Effector CD4-positive, alpha-beta T cell (primary cell): ENCODE results near the gene MAFG.
"Not testable (repeated sequence)": the region's sequence is repeated elsewhere in the genome, so short reads cannot be mapped to it uniquely, and the experiment has no call there.

Source experiments
- DNase-seq: peaks from one replicate; pipeline ENCODE4 v3.0.0-alpha.2; 2020

Gene MAFG

DNA sequence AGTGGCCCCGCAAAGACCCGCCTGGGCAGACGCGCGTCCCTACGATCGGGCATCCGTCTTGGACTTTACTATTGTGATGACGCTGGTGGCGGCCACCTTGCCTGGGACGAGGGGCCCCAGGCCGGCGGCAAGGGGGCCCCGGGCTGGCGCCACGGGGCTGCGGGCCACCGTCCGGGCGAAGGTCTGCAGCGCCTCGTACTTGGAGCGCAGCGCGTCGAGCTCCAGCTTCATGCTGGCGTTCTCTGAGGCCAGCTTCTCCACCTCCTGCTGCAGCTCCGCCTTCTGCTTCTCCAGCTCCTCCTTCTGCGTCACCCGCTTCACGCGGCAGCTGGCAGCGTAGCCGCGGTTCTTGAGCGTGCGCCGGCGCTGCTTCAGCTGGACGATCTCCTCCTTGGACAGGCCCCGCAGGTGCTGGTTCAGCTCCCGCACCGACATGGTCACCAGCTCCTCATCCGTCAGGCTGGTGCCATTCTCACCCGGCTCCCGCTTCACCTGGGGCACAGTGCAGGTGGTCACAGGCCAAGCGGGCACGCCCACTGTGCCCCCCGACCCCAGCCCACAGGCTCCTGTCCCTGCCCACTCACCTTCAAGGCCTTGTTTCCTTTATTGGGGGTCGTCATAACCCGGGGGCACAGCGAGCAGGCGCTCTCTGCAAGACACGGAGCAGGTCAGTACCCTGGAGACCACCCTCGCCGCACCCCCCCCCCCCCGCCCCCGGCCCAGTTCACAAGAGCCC, 4.8 kb downstream of the MAFG start:
- no peak for DNase-seq

DNA sequence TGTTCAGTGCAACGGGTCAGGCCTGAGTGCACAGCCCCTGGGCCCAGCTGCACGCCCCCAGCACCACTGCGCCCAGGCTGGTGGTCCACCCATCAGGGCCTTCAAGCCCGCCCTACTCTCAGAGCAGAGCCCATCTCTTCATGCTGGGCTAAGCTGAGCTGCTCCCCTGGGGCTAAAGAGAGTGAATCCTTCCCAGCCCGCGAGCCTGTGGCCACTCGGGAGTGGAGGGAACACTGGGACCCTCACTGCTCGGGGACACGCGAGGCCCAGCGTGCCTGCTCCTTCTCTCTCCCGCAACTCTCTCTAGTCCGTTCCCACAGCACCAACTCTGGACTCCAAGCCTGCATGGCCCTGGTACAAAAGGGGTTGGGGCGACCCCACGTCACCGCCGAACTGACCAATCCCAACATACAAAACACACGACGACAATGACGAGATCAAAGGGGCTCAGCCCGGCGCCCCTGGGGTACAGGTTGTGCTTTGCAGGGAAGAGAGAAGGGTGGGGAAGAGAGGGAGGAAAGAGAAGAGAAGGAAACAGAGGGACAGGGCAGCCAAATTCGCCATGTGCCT, 5.5 kb downstream of the MAFG start:
- no peak for DNase-seq

DNA sequence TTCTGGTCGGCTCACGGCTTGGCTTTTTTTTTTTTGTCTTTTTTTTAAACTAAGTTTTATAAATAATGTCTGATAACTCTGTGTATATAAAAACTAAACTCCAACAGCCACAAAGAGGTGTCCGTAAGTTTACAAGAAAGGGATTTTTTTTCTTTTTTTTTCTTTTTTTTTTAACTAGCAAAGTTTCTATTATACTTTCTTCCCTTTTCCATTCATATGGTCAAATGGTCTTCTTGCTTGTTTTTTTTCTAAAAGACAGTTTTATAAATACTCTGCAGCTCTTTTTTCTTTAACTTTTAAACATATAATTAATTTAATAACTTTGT, 6.0 kb downstream of the MAFG start:
- DNase-seq = no peak

DNA sequence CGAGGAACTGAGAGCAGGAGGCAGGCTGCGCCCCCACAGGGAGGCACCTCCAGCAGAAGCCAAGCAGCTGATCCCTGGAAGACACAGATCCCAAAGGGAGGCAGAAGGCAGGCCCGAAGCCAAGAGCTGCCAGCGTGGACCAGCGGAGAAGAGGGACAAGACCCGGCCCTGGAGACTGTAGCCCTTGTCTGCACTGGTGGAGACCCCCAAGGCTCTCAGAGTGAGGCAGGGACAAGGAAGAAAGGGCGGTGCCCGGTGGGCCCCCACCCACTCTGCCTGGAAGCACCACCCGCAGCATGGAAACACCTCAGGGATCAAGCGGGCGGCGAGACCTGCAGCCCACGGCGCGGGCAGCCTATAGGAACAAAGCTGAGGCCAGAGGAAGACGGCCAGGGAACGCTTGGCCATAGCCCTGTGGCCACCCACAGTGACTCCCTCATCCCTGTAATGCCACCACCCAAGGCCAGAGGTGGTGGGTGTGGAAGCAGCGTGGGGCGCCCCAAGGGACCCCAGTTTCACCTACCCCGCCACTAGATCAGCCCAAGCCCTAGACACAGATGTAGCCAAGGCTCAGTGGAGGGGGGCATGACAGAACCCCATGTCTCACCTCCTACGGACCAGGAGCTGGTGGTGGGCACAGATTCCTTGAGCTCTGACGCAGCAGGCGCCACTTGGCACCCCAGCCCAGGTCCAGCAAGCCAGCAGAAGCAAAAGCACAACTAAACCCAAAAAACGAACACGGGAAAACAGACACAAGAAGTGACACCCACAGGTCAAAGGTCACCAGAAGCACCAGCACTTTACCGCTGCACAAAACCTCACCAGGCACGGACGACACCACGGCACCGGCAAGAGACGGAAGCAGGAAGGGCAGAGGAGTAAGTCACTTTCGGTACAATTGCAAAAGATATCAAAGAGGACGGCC, 6.7 kb downstream of the MAFG start:
- no peak for DNase-seq

DNA sequence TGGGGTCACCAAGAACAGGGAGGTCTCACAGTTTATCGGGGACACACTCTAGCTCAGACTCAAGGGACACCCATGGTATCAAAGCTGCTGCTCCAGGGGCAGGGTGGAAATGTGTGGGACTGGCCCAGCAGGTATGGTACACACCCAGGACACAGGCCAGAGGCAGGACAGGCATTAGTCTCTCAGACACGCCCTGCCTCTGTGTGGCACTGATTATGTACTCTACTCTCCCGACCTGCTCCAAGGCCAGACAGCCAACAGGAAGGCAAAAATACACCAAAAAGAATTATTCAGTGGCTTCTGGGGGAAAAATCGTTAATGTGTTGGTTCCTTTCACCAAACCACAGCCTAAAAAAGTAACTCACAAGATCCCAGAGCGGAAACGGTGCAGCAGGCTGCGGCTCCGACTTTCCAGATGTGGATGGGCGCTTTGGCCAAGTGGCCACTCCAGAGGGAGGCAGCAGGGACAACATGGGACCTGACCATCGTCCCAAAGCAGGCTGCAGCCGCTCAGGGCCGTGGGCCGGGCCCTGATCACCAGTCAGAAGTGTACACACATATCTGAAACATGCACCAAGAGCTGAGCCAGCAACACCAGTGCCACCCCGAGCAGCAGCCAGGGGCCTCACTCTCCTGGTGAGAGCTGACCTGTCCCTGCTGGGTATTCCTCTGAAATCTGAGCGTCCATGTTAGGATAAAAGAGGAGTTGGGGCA, 8.5 kb downstream of the MAFG start:
- no peak for DNase-seq

DNA sequence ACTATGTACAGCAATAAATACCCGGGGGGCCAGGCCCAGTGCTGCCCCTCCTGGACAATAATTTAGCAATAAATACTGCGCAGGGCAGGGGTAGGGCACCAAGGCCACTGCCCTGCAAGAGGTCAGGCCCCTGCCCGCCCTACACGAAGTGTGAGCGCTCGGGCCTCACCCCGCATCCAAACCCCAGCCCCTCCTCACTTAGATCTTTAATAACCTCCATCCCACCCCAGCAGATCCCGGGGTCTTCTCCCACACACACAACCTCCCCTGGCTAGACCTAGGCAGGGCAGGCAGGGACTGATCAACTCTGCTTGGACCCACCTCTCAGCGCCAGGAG, 9.2 kb downstream of the MAFG start:
- not testable (repeated sequence) for DNase-seq

DNA sequence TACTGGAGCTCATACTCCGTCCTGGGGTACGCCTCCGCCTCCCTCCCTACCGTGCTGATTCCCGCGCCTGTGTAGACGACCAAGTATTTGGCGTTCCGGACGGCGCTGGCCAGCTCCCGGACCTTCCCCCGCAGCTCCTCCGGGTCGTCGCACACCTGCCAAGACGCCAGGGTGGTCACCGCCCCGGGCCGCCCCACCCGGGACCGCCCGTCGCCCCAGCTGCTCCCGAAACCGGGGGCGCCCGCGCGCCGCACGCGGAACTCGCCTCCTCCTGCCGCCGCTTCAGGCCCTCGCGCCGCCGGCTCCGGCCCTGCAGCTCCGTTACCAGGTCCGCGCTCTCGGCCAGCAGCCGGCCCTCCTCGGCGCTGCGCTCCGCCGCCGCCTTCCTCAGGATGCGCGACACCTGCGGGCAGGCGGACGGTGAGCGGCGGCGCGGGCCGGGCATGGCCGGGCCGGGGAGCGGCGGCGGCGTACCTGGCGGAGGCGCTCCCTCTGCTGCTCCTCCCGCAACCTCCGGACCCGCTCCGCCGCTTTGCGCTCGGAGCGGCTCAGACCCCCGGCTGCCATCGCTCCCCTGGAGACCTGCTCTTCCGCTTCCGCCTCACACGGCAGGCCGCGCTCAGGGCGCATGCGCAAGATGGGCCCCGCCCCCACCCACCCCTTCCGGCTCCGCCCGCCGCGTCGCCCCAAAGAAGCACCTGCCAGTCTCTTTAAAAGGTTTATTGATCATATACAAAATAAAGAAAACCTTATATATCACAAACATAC, 9.8 kb downstream of the MAFG start, which contains the start of gene SIRT7:
TSS of gene SIRT7 (minus strand) at position 612 of the 768 bp plus-strand sequence. CDS start at position 567, 45 bp downstream.
- peak; percentile 81 for DNase-seq

DNA sequence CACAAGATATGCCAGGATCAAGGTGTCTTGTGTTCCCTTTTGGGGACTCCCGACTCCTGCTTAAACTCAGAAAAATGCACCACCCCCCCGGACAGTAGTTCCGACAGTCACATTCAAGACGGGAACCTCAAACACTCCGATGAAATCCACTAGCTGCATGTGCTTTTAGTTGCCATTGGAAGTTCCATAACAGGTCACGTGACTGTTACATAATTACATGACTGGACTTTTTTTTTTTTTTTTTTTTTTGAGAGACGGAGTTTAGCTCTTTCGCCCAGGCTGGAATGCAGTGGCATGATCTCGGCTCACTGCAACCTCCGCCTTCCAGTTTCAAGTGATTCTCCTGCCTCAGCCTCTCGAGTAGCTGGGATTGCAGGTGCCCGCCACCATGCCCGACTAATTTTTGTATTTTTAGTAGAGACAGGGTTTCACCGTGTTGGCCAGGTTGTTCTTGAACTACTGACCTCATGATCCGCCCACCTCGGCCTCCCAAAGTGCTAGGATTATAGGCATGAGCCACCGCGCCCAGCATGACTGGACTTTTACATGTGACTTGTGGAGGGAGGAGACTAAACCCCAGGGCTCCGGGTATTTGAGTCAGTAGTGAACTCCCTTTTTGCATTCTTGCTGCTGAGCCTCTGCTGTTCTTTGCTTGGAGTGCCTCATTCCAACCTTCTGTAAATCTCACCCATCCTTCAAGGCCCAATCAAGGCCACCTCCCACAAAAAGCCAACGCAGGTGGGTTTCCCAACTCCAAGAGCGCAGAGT, 11.1 kb downstream of the MAFG start:
- DNase-seq = no peak

DNA sequence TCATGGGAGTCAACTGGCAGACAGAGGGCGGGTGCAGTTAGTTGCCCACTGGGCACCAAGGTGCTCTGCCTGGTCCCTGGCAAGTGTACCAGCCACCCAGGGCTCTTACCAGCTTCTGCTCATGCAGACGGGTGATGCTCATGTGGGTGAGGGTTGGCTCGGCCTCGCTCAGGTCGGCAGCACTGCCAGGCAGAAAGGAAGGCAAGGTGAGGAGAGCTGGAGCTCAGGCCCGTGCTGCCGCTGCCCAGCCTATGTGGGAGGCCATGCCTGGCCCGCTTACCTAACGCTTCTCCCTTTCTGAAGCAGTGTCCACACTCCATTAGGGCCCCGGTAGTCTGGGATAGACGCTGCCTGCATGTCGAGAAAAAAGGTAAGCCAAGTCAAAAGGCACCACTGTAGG, 12.2 kb downstream of the MAFG start:
- no peak for DNase-seq

DNA sequence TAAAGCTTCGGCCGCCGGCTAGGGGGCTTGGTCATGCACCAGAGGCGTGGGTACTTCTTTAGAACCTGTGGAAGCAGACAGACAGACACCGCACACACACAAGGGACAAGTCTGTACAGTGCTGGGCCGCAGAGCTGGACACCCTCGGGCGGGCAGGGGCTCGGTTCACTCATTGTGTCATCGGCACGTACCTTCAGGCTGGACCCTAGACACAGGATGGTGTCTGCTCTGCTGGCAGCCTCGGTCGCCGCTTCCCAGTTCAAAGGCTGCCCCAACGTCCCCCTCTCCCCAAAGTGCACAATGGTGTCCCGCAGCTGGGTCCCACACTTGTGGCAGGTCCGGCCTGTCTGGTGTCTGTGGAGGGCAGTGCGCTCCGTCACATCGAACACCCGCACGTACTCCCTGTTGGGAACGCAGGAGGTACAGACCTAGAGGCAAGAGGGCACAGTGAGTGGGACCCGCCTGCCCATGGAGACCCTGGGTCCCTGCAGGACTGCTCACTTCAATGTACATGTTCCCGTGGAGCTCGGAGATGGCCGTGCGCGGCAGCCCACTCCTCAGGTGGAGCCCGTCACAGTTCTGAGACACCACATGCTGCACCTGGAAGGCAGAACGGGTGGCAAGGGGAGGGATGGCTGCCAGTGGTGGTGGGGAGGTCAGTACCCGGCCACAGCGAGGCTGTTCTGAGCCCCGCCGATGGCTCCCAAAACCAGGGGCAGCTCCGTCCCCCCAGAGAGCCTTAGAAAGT, 13.3 kb downstream of the MAFG start:
- DNase-seq = no peak

DNA sequence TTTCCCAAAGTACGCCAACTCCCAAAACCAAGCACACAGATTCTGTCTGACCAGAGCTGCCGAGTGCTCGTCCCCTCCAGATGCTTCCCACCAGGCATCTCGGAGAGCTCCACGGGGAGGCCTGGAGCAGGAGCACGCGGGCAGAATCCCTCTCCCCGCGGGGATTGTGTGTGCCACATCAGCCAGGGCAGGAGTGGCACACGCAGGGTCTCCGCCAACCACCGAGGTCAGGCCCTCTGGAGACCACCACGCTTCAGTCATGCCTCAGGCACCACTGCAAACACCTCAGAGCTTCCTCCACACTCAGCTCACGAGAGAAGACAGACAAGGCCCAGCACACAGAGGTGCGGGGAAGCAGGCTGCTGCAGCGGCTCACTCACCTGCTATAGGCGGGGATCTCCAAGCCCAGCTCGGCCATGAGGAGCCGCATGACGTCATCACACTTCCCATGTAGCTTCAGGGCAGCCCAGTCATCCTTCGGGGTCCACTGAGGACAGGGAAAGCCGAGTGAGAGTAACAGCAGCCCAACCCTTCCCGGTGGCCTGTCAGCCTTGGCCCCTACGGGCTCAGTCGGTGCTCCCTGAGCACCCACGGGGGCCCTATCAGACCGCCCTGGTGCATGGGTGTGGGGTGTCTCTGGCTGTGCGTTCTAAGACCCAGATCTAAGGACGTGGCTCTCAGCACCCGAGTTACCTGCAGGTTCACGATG, 14.0 kb downstream of the MAFG start:
- DNase-seq = no peak

DNA sequence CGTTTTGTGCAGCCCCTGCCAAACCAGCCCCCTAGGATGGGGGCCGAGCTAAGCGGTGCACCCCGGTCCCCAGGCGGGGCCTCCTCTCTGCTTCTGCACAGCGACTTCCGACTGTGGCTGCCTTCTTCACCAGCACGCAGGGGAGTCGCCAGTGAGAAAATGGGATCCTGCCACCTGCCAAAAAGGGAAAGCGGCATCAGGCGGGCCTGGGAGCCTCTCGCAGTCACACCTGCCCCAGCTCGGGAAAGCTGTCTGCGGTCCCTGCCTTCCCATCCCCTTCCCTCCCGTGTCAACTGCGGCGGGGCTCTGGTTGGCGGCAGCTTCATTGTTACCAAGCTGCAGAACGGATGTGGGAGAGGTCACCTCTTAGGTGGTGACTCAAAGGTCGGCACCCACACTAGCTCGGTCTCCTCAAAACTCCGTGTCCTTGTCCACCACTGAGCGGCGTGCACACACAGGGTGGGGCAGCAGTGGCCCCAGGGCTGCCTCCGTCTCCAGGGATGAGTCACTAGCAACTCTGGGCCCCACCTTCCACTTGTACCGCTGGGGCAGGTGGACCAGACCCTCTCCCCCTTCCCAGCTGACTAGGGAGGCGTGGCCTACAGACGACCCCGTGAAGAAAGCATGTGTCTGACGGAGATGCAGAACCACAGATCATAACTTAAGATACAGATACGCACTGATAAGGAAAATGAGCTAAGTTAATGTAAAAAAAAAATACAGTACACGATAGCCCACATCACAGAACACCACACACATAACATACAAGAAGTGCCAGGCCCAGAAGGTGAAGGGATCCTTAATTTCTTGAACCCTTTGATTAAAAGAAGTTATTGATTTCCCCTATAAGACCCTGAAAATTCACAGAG, 14.9 kb downstream of the MAFG start:
- no peak for DNase-seq

DNA sequence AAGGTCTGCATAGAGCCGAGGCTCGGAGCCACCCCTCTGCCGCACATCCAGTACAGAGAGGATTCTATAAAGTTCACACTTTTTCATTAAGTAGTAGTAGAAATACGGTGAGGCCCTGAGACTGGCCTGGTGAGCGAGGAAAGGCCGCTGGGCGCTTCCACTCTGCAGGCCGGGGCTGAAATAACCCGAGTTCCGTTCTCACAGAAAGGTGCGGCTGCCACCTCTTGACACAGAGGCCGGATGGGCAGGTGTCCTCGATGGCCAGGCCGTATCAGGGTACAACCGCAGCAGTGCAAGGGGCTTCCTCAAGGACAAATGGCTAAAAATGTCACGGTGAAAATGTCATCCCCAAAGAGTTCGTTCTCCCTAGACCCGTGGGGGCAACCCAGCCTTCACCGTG, 15.6 kb downstream of the MAFG start:
- DNase-seq = no peak

DNA sequence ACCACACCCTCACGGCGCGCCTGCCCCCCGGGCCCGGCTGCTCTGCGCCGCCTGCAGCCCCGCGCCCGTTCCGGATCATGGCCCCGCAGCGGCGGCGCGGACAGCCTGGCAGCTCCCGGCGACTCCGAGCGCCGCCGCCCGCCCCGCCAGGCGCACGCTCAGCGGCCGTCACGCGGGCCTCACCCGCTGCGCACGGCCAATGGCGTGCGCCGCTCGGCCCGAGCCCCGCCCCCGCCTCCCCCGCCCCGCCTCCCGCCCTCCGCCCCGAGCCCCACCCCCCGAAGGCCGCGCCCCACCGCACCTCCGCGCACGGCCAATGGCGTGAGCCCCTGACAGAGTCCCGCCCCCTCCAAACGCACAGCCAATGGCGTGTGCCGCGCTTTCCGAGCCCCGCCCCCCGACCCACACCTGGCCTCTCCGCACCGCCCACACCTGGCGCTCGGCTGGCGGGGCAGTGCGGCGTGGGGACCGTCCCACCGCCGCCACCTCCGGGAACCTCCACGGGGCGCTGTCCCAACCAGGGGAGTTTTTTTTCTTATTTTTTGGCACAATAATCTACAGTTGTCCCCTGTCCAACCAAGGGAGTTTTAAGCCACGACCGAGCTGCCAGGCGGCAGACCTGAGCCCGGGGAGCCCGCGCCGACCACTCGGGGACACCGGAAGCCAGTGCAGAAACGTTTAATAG, 16.1 kb downstream of the MAFG start, which contains the start of gene PCYT2:
TSS of gene PCYT2 (minus strand) at position 123 of the 685 bp plus-strand sequence. CDS start at position 79, 44 bp downstream.
- peak; percentile 91 for DNase-seq

DNA sequence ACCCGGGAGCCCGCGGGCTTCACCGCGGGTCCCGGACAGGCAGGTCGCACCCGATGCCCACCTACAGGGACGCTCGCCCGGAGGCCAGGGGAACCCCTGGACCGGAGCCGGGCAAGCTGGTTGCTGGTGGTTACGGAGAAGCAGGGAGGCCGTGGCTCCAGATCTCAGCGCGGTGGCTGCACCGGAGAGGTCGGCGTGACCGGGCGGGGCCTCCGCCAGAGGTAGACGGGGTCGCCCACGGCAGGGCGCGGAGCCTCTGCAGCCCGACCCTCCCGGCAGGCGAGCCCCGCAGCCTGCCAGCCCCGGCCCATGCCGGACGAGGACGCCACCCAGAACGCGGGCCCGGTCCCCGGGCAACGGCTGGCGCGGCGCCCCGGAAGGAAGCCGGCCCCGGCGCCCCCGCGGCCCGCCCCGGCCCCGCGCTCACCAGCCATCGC, 16.7 kb downstream of the MAFG start:
- DNase-seq = no peak

DNA sequence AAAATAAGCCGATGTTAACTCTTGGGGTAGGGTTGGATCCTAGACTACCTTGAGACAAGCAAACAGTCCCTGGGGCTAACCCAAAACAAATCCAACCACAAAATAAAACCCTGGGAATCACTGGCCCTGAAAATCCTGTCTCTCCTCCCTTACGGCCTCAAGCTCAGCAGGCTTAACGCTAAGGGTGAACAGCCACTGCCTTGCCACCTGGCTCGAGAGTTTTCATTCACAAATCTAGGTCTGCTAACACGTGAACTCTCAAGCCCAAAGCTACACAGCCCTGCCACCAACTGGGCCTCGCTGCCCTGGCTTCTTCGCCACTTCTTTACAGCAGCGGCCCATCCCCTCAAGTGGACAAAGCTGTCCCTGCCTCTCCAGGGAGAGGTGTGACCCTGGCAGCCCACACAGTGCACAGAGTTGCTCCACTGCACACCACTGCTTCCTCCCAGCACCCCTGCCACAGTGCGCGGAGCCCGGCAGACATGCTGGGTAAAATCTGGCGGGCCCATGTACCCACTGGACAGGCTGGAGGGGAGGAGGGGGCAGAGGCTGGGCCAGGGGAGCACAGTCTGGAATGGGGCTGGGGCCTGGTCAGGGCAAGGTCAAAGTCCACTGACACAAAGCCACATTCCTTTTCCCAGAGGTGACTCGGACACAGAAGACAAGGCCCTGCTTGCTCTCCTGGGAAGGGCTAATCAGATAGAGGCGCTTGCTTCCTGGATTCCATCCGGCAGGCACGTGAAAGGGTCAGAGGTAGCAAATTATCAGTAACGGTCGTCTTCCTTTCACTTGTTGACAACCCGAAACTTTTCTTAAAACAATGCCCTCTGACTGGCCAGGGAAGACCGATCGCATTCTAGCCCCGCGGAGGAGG, 17.3 kb downstream of the MAFG start:
- DNase-seq = no peak

DNA sequence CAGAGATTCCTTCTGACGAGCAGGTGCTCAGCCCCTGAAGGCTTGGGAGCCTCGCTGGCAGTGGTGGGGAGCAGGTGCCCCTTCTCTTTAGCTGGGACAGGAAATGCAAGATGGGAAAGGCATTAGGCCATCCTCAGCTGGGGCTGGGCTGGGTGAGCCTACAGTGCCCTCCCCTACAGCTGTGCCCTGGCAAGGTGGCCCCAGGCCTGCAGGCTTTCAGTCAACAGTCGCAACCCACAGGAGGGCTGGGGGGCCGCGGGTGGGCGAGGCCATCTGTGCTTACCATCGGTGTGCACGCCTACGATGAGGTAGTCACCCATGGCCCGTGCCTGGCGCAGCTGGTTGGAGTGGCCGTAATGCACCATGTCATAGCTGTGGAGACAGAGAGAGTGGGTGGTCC, 18.3 kb downstream of the MAFG start:
- DNase-seq = no peak
